CD14-positive monocyte (primary cell): ENCODE results near the gene C22orf23. TPM values are rescaled to one million over a fixed set of nuclear protein-coding genes. Genes with fewer than 3 reads are reported as not detected.
"Not testable (repeated sequence)": the region's sequence is repeated elsewhere in the genome, so short reads cannot be mapped to it uniquely, and the experiment has no call there.

Source experiments
- DNase-seq, 3 donors: peaks; one replicate each; pipeline ENCODE4 v3.0.0-alpha.2; 2011 to 2022
- H2AFZ ChIP-seq: 2 replicates; pipeline ENCODE4 v1.6.0; 2012; ENCODE audit warnings: mild to moderate bottlenecking, low read depth, low read length, inconsistent platforms; ENCODE audit not compliant: insufficient read depth, poor library complexity, severe bottlenecking
- H3K27ac ChIP-seq, 2 donors: 1 replicate in 1 of 2; 2 replicates in 1 of 2; pipeline ENCODE4 v1.5.1; 2012 to 2013; ENCODE audit warnings: low read length in 2 of 2, control low read depth in 1 of 2, inconsistent platforms in 1 of 2, low read depth in 1 of 2, mild to moderate bottlenecking in 1 of 2
- H3K27me3 ChIP-seq, 2 donors: one replicate each; pipeline versions ENCODE4 v1.6.0 to v1.6.1; 2011 to 2013; ENCODE audit warnings: low read length in 2 of 2; ENCODE audit not compliant: control insufficient read depth in 2 of 2, insufficient read depth in 2 of 2
- H3K36me3 ChIP-seq, 2 donors: replicated peaks in 1 of 2; 1 replicate in 1 of 2; 2 replicates in 1 of 2; pipeline versions ENCODE4 v1.5.1 to v1.6.1; 2012 to 2013; ENCODE audit warnings: low read length in 2 of 2, control low read depth in 1 of 2, inconsistent platforms in 1 of 2, mild to moderate bottlenecking in 1 of 2; ENCODE audit not compliant: insufficient read depth in 2 of 2, control insufficient read depth in 1 of 2
- H3K4me1 ChIP-seq, 2 donors: 1 replicate in 1 of 2; 2 replicates in 1 of 2; pipeline versions ENCODE4 v1.5.1 to v1.6.1; 2012 to 2013; ENCODE audit warnings: low read length in 2 of 2, control low read depth in 1 of 2, inconsistent platforms in 1 of 2, mild to moderate bottlenecking in 1 of 2, moderate library complexity in 1 of 2; ENCODE audit not compliant: insufficient read depth in 2 of 2, control insufficient read depth in 1 of 2
- H3K4me2 ChIP-seq: replicated peaks from 2 replicates; pipeline ENCODE3; 2012; ENCODE audit warnings: low read length, moderate library complexity, mild to moderate bottlenecking; ENCODE audit not compliant: poor library complexity, severe bottlenecking; ENCODE audit errors: extremely low read depth
- H3K4me3 ChIP-seq, 3 experiments: fragments of 200-600 bp in 1 of 3; sonication (generic) in 1 of 3; replicated peaks in 1 of 3; 1 replicate in 2 of 3; 2 replicates in 1 of 3; pipeline ENCODE4 v1.5.1; 2011 to 2013; ENCODE audit warnings: low read length in 3 of 3, mild to moderate bottlenecking in 3 of 3, control low read depth in 2 of 3, low read depth in 2 of 3, inconsistent platforms in 1 of 3, moderate library complexity in 1 of 3
- H3K79me2 ChIP-seq: 2 replicates; pipeline ENCODE4 v1.6.0; 2012; ENCODE audit warnings: mild to moderate bottlenecking, control low read depth, inconsistent platforms, low read length, moderate library complexity; ENCODE audit not compliant: insufficient read depth
- H3K9ac ChIP-seq: 2 replicates; pipeline ENCODE4 v1.6.0; 2017; ENCODE audit warnings: low read length, mild to moderate bottlenecking; ENCODE audit not compliant: insufficient read depth, poor library complexity, severe bottlenecking
- H3K9me3 ChIP-seq, 2 donors: replicated peaks in 1 of 2; 1 replicate in 1 of 2; 2 replicates in 1 of 2; pipeline versions ENCODE4 v1.5.1 to v1.6.1; 2012 to 2013; ENCODE audit warnings: low read length in 2 of 2, control low read depth in 1 of 2; ENCODE audit not compliant: control insufficient read depth in 1 of 2, insufficient read depth in 1 of 2
- H4K20me1 ChIP-seq: 2 replicates; pipeline ENCODE4 v1.6.0; 2012; ENCODE audit warnings: mild to moderate bottlenecking, low read length, control low read depth, moderate library complexity; ENCODE audit not compliant: insufficient read depth
- H3K27ac Mint-ChIP-seq, 7 donors: one replicate each; pipeline ENCODE4 v1.8.0; 2020; ENCODE audit warnings: mild to moderate bottlenecking in 7 of 7, mixed read lengths in 7 of 7, moderate library complexity in 6 of 7, inconsistent platforms in 2 of 7
- H3K27me3 Mint-ChIP-seq, 3 donors: one replicate each; pipeline ENCODE4 v1.8.0; 2021 to 2022; ENCODE audit warnings: low read depth in 3 of 3, mild to moderate bottlenecking in 3 of 3, mixed read lengths in 3 of 3, moderate library complexity in 3 of 3, inconsistent platforms in 1 of 3
- H3K36me3 Mint-ChIP-seq, 2 donors: one replicate each; pipeline ENCODE4 v1.8.0; 2020; ENCODE audit warnings: mixed read lengths in 2 of 2, inconsistent platforms in 1 of 2, mild to moderate bottlenecking in 1 of 2
- H3K4me1 Mint-ChIP-seq: one replicate; pipeline ENCODE4 v1.8.0; 2020; ENCODE audit warnings: mild to moderate bottlenecking, mixed read lengths
- H3K4me3 Mint-ChIP-seq, 2 donors: one replicate each; pipeline ENCODE4 v1.8.0; 2020; ENCODE audit warnings: mild to moderate bottlenecking in 2 of 2, mixed read lengths in 2 of 2, moderate library complexity in 1 of 2
- H3K9me3 Mint-ChIP-seq, 7 donors: one replicate each; pipeline ENCODE4 v1.8.0; 2020 to 2022; ENCODE audit warnings: mixed read lengths in 7 of 7, mild to moderate bottlenecking in 6 of 7, moderate library complexity in 6 of 7, inconsistent platforms in 2 of 7
- WGBS: methylation state at CpG from one replicate; pipeline ENCODE4 v1.1.5; 2013; ENCODE audit warnings: missing lambda C conversion rate; ENCODE audit not compliant: insufficient coverage; 5-methylcytosine and 5-hydroxymethylcytosine counted together
- intact Hi-C, 2 donors: fragments of 100-400 bp; cut with micrococcal nuclease; formaldehyde crosslinking; loops; one replicate each; pipeline versions ENCODE4 v1.15.0 to v1.15.1; 2023
- polyA plus RNA-seq, 3 donors: library from polyadenylated mRNA; depleted of rRNA in 1 of 3; unstranded in 2 of 3; stranded (reverse) in 1 of 3; fragments of 300-500 nt in 2 of 3; fragments of >200 nt in 1 of 3; fragmentation: Illumina TruSeq in 2 of 3; gene quantifications; 1 replicate in 2 of 3; 2 replicates in 1 of 3; pipeline ENCODE4 v1.2.3, GENCODE V29; 2012 to 2021
- TF ChIP-seq, protein P1 (sequence below): fragments of 200-600 bp; IDR thresholded peaks from one replicate; pipeline ENCODE4 v1.8.0; 2022; ENCODE audit warnings: antibody characterized with exemption, mild to moderate bottlenecking

Gene C22orf23
- polyA plus RNA-seq, 3 donors = not detected

DNA sequence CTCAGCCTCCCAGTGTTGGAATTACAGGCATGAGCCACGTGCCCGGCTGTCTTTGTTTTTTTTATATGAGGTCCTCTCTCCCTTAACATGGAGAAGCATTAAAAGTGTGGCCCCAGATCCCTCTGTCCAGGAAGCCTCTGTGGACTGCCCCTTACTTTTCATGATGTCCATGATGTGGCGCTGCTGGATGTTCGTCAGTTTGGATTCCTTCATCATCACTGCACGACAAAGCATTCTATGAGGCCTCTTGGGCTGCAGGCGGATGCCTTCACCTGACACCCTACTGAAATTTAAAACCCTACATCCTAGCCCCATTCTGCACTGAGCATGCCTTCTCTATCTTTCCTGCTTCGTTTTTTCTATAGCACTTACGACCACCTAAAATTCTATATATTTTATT lies 2.1 kb downstream of the C22orf23 start:
- Histone ChIP-seq H3K4me3 (no peak overlapping the region), H4K20me1 (no peaks in the 10 kb centered on the region), H3K27ac (no peak overlapping the region), H3K27me3 (peaks cover 9 to 14% of the 10 kb centered on the region in 2 donors), H2AFZ (no peak overlapping the region), H3K36me3 (no peaks in the 10 kb centered on the region), H3K9me3 (no peaks in the 10 kb centered on the region), H3K4me2 (no peak overlapping the region), H3K4me1 (peaks cover 22 to 23% of the 10 kb centered on the region in 2 donors), H3K9ac (no peak overlapping the region), H3K79me2 (peaks cover 16% of the 10 kb centered on the region)
- WGBS = 100% methylated on average over 1 of the region's 8 CpGs
- H3K9me3 Mint-ChIP-seq = peaks cover 0 to 2% (median 0%) of the 10 kb centered on the region in 7 donors
- peak overlapping the region in 1 of 2 donors; percentile 3 for H3K4me3 Mint-ChIP-seq
- H3K36me3 Mint-ChIP-seq = peaks cover 2% of the 10 kb centered on the region in 2 donors
- H3K27me3 Mint-ChIP-seq = peaks cover 21 to 24% (median 21%) of the 10 kb centered on the region in 3 donors
- TF ChIP-seq, protein P1, sequence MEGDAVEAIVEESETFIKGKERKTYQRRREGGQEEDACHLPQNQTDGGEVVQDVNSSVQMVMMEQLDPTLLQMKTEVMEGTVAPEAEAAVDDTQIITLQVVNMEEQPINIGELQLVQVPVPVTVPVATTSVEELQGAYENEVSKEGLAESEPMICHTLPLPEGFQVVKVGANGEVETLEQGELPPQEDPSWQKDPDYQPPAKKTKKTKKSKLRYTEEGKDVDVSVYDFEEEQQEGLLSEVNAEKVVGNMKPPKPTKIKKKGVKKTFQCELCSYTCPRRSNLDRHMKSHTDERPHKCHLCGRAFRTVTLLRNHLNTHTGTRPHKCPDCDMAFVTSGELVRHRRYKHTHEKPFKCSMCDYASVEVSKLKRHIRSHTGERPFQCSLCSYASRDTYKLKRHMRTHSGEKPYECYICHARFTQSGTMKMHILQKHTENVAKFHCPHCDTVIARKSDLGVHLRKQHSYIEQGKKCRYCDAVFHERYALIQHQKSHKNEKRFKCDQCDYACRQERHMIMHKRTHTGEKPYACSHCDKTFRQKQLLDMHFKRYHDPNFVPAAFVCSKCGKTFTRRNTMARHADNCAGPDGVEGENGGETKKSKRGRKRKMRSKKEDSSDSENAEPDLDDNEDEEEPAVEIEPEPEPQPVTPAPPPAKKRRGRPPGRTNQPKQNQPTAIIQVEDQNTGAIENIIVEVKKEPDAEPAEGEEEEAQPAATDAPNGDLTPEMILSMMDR = no peak
- H3K27ac Mint-ChIP-seq = no peak overlapping the region
- intact Hi-C loops = loop anchor here (5.0 to 10.0 kb wide), 2 partner anchors 44 to 373 kb away; partner anchors contain the start of gene MICALL1 (in 1 of the 2)
- no peak for DNase-seq
- peaks cover 26% of the 10 kb centered on the region for H3K4me1 Mint-ChIP-seq

DNA sequence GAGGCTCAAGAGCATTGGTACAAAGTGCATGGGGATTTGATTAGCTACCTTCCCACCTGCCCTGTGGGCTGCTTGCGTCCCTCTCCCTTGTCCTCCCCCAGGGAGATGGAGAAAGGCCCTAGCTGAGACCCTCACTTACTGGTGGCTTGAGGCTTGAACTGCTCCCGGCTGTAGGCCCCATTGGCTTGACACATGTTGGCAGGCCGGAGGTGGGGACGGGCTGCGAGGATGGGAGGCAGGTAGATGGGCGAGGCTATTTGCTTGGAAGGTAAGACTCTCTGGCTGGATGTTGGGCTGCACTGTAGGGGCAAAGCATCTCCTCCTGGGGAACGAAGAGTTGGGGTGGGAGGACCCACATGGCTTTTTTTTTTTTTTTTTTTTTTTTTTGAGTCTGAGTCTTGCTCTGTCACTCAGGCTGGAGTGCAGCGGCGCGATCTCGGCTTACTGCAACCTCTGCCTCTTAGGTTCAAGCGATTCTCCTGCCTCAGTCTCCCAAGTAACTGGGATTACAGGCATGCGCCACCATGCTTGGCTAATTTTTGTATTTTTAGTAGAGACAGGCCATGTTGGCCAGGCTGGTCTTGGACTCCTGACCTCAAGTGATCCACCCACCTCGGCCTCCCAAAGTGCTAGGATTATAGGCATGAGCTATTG lies 6.1 kb downstream of the C22orf23 start:
- H3K4me3 ChIP-seq, H3K27me3 ChIP-seq, H3K9me3 ChIP-seq, DNase-seq, H4K20me1 ChIP-seq, H3K4me2 ChIP-seq, H3K79me2 ChIP-seq, H3K27ac Mint-ChIP-seq, H3K36me3 Mint-ChIP-seq, H3K9me3 Mint-ChIP-seq, H3K4me1 Mint-ChIP-seq, H3K36me3 ChIP-seq, H3K27ac ChIP-seq, intact Hi-C loops, H3K4me1 ChIP-seq, H3K4me3 Mint-ChIP-seq, H3K9ac ChIP-seq, H2AFZ ChIP-seq: not testable (repeated sequence)
- peaks cover 10 to 13% (median 11%) of the 10 kb centered on the region in 3 donors for H3K27me3 Mint-ChIP-seq
- WGBS = 100% methylated on average over 5 of the region's 14 CpGs

DNA sequence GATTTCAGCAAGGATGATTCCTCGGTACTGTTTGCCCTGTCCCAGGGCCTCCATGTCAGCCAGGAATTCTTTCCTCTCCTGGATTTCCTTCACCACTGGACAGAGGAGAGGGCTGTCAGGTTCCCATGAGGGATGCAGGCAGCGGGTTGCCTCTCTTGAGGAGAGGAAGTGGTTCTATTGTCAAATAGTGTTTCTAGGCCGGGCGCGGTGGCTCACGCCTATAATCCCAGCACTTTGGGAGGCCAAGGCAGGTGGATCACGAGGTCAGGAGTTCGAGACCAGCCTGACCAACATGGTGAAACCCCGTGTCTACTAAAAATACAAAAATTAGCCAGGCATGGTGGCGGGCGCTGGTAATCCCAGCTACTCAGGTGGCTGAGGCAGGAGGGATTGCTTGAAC lies 9.0 kb downstream of the C22orf23 start:
- peaks cover 14 to 28% of the 10 kb centered on the region in 2 donors for H3K36me3 Mint-ChIP-seq
- WGBS = 100% methylated on average over 1 of the region's 11 CpGs

More for the DNA sequence above, 9.0 kb downstream of the C22orf23 start:
- H3K27me3 ChIP-seq, H3K79me2 ChIP-seq, H3K4me1 Mint-ChIP-seq, intact Hi-C loops, H3K4me3 Mint-ChIP-seq, H3K9me3 ChIP-seq, H3K27ac Mint-ChIP-seq, H3K9me3 Mint-ChIP-seq, H2AFZ ChIP-seq, H3K9ac ChIP-seq, H3K27me3 Mint-ChIP-seq, H3K4me3 ChIP-seq, H4K20me1 ChIP-seq, DNase-seq, H3K4me2 ChIP-seq, H3K27ac ChIP-seq: not testable (repeated sequence)
- Histone ChIP-seq H3K36me3 (peaks cover 10 to 17% of the 10 kb centered on the region in 2 donors), H3K4me1 (peaks cover 7 to 10% of the 10 kb centered on the region in 2 donors)
